ENCODE data around the gene CCDC106.

CCDC106 gene

GRCh38 chr19:55683449-55684261 lies 35.6 kb downstream of the CCDC106 start:
- TF ChIP-seq BHLHE40 (IDR thresholded peaks at IDR 0.05; ENCODE audit: borderline replicate concordance): no peak
- no peak for TF ChIP-seq PKNOX1 (IDR thresholded peaks at IDR 0.05)
- TF ChIP-seq FOXM1 (IDR thresholded peaks at IDR 0.05; ENCODE audit: borderline replicate concordance): no peak
- TF ChIP-seq FOXA1 (IDR thresholded peaks at IDR 0.05): no peak
- no peak for TF ChIP-seq L3MBTL2 (conservative IDR thresholded peaks at IDR 0.05)
- TF ChIP-seq TARDBP (IDR thresholded peaks at IDR 0.05): no peak
- TF ChIP-seq ZNF384 (IDR thresholded peaks at IDR 0.05): no peak
- no peak for TF ChIP-seq ELF4 (IDR thresholded peaks at IDR 0.05)
- TF ChIP-seq SP1 (IDR thresholded peaks at IDR 0.05): no peak
- no peak for TF ChIP-seq LEF1 (IDR thresholded peaks at IDR 0.05; ENCODE audit: borderline replicate concordance)
- TF ChIP-seq SUZ12 (IDR thresholded peaks at IDR 0.05): no peak
- no peak for TF ChIP-seq NFRKB (IDR thresholded peaks at IDR 0.05)
- no peak for TF ChIP-seq CTBP1 (IDR thresholded peaks at IDR 0.05; ENCODE audit: borderline replicate concordance)
- TF ChIP-seq ARNT (IDR thresholded peaks at IDR 0.05): no peak
- no peak for TF ChIP-seq HDGF (IDR thresholded peaks at IDR 0.05; ENCODE audit: borderline replicate concordance)
- TF ChIP-seq FOXK2 (IDR thresholded peaks at IDR 0.05): no peak
- POLR2A ChIA-PET: no interaction called here
- no peak for DNase-seq (ENCODE audit: extremely low spot score)
- CTCF ChIA-PET: no interaction called here

GRCh38 chr19:55684946-55685681 lies 37.1 kb downstream of the CCDC106 start:
- TF ChIP-seq ZNF384 (IDR thresholded peaks at IDR 0.05) (no peak), FOXA1 (IDR thresholded peaks at IDR 0.05) (no peak), FOXK2 (IDR thresholded peaks at IDR 0.05) (no peak), ARNT (IDR thresholded peaks at IDR 0.05) (no peak), SP1 (IDR thresholded peaks at IDR 0.05) (no peak), L3MBTL2 (conservative IDR thresholded peaks at IDR 0.05) (no peak)
- ChIA-PET CTCF (no interaction called here), POLR2A (no interaction called here)
- DNase-seq (ENCODE audit: extremely low spot score): no peak

- CTCF ChIA-PET: no interaction called here
- TF ChIP-seq FOXM1 (IDR thresholded peaks at IDR 0.05; ENCODE audit: borderline replicate concordance) (no peak), ELF4 (IDR thresholded peaks at IDR 0.05) (no peak), ARNT (IDR thresholded peaks at IDR 0.05) (no peak), CTBP1 (IDR thresholded peaks at IDR 0.05; ENCODE audit: borderline replicate concordance) (no peak), LEF1 (IDR thresholded peaks at IDR 0.05; ENCODE audit: borderline replicate concordance) (no peak)
- POLR2A ChIA-PET: no interaction called here
These were observed 37.8 kb downstream of the CCDC106 start for GRCh38 chr19:55685776-55686175.

GRCh38 chr19:55686311-55687050 lies 38.5 kb downstream of the CCDC106 start:
- CTCF ChIA-PET: no interaction called here
- POLR2A ChIA-PET: no interaction called here
- TF ChIP-seq BHLHE40 (IDR thresholded peaks at IDR 0.05; ENCODE audit: borderline replicate concordance) (no peak), L3MBTL2 (conservative IDR thresholded peaks at IDR 0.05) (no peak), ARNT (IDR thresholded peaks at IDR 0.05) (no peak), ZNF384 (IDR thresholded peaks at IDR 0.05) (no peak), NFRKB (IDR thresholded peaks at IDR 0.05) (no peak), FOXK2 (IDR thresholded peaks at IDR 0.05) (no peak)
- DNase-seq (ENCODE audit: extremely low spot score): no peak

More at GRCh38 chr19:55685776-55686175, 37.8 kb downstream of the CCDC106 start:
- DNase-seq (ENCODE audit: extremely low spot score): no peak

- POLR2A ChIA-PET: no interaction called here
- CTCF ChIA-PET: no interaction called here
- DNase-seq (ENCODE audit: extremely low spot score): no peak
- TF ChIP-seq HDGF (IDR thresholded peaks at IDR 0.05; ENCODE audit: borderline replicate concordance) (no peak), CTBP1 (IDR thresholded peaks at IDR 0.05; ENCODE audit: borderline replicate concordance) (no peak), ARNT (IDR thresholded peaks at IDR 0.05) (no peak), SUZ12 (IDR thresholded peaks at IDR 0.05) (no peak), TARDBP (IDR thresholded peaks at IDR 0.05) (no peak), ELF4 (IDR thresholded peaks at IDR 0.05) (no peak), ZNF384 (IDR thresholded peaks at IDR 0.05) (no peak)
These were observed 39.5 kb downstream of the CCDC106 start for GRCh38 chr19:55687281-55688201.

- ChIA-PET CTCF (no interaction called here), POLR2A (no interaction called here)
- TF ChIP-seq TARDBP (IDR thresholded peaks at IDR 0.05) (no peak), FOXK2 (IDR thresholded peaks at IDR 0.05) (no peak)
- DNase-seq (ENCODE audit: extremely low spot score): no peak
These were observed 40.6 kb downstream of the CCDC106 start for GRCh38 chr19:55688422-55689218.

Measured in HEK293T (cell line).